Endometrium (tissue), 2 donors: ENCODE measurements around the gene GLYR1.

Experiments used
- FAIRE-seq: peaks from 2 replicates; lab custom pipeline; 2012; peaks lifted over from hg19 to GRCh38; lab: Jason Lieb, UNC
- donor health status: control.
- donor health status: control.

GLYR1 gene

DNA sequence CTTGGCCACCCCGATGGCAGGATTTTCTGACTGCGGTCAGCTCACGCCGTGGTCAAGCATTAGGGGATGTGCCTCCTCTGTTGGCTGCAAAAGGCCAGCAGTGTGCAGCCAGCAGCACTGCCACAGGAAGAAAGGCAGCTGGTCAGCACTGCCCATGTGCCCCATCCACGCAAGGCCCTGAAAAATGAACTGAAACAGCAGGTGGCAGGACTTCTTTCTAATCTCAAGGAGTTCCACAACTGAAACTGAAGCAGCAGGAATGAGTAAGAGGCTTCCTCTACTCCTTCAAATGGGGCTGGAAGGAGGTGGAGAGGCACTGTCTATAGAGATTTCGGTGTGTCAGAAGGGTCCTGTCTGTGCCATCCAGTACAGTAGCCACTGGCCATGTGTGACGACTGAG is 83.3 kb downstream of the GLYR1 start:
- no peak for FAIRE-seq

DNA sequence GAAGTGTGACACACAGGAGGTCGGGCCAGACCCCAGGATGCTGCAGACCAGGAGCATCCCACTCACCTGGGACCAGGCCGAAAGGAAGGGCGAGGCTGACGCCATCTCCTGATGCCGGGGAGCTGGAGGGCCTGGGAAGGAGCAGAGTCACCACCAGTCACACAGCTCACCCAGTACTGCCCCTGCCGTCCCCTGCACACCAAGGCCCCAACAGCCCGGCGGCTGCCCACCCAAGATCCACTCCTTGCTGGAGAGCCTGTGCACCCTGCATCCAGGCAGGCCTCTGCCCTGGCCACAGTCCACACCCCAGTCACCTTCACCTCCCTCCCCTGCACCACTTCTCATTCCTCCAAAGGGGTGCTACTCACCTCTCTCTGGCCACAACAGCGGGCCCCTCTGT is 84.9 kb downstream of the GLYR1 start:
- no peak for FAIRE-seq

DNA sequence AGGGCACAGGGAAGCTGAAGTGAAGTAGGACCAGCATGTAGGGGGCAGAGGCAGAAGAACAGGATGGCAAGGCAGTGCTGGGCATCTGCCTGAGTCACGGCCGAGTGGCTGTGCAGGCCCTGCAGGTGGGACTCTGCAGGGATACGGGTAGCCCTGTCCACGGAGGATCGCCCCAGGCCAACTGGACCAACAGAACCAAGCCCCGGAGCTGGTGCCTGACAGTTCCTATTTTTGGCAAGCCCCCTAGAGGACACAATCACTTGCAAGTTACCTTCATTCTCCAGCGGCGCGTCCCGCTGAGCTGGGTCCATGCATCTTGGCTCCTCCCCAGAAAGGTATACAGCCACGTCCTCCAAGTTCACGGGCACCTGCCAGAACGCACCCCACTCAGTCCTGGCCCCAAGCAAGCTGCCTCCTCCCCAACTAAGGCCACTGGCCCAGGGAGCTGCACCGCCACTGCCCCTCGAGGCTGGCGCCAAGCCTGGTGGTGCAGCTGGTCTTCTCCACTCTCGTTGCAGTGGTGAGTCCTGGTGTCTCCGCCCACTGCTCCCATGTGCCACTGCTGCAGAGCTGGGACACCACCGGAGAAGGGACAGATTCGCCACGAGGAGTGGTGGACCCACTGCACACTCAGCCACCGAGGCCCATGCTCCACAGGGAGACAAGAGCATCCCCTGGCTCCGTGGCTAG is 86.7 kb downstream of the GLYR1 start:
- no peak for FAIRE-seq

DNA sequence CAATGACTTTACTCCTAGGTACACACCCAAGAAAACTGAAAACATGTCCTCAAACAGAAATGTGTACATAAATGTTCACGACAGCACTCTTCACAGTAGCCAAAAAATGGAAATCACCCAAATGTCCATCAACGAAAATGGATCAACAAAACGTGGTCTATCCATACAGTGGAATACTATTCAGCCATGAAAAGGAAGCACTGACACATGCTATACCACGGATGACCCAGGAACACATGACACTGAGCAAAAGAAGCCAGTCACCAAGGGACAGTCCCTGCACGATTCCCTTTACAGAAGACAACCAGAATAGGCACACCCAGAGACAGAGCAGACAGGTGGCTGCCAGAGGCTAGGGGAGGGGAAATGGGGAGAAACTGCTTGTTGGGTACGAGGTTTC is 91.4 kb downstream of the GLYR1 start:
- no peak for FAIRE-seq

DNA sequence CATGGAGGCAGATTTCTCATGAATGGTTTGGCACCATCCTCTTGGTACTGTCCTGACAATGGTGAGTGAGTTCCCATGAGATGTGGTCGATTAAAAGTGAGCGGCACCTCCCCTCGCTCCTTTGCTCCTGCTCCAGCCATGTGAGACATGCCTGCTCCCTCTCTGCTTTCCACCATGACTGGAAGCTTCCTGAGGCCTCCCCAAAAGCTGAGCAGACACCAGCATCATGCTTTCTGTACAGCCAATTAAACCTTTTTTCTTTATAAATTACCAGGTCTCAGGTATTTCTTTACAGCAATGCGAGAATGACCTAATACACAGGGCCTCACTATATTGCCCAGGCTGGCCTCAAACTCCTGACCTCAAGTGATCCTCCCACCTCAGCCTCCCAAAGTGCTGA is 92.2 kb downstream of the GLYR1 start:
- no peak for FAIRE-seq

DNA sequence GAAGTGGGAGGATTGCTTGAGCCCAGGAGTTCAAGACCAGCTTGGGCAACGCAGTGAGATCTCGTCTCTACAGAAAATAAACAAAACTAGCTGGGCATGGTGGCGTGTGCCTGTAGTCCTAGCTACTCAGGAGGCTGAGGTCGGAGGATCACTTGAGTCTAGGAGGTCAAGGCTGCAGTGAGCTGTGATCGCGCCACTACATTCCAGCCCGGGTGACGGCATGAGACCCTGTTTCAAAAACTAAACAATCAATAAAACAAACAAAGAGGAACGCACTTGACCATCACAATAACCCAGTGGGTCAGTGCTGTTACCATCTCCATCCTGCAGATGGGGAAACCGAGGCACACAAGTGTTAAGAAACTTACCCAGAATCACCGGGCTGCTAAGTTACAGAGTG is 93.9 kb downstream of the GLYR1 start:
- FAIRE-seq: no peak
